HG02885 (cell line): Measurements from ENCODE around the gene AURKA.
A peak's percentile ranks its signal among the peaks of the same experiment; 100 is the strongest.
"Not testable (repeated sequence)": the region's sequence is repeated elsewhere in the genome, so short reads cannot be mapped to it uniquely, and the experiment has no call there.

ENCODE experiments used
- ATAC-seq: cut with Tn5 transposase; IDR thresholded peaks from one replicate; pipeline ENCODE4 v1.9.1; 2021; ENCODE audit warnings: mild to moderate bottlenecking; ENCODE audit not compliant: unreplicated experiment, poor library complexity

Gene AURKA

DNA sequence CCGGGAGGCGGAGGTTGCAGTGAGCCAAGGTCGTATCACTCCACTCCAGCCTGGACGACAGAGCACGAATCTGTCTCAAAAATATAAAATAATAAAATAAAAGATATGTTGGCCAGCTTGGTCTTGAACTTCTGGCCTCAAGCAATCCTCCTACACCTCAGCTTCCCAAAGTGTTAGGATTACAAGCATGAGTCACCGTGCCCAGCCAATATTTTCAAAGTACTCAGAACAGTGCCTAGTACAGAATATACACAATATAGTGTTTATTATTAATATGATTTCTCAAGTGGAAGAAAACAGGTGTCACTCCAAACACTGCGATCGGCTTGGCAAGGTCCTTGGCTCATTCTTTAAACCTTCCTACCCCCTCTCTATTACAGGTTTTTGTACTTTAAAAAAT lies 30.1 kb downstream of the AURKA start:
- ATAC-seq: no peak

DNA sequence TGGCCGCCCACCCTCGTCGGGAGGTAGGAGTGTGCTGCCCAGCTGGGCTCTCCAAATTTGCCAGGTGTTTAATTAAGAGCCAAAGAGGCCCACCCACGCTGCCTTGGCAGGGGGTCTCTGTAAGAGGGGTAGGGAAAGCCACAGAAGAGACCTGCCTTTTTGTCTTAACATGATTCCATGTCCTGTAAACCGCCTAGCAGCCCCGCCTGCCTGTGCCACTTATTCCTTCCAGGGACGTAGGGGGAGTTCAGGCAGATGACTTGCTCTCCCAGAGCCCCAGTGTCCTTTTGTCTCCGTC lies 31.2 kb downstream of the AURKA start:
- ATAC-seq: no peak

DNA sequence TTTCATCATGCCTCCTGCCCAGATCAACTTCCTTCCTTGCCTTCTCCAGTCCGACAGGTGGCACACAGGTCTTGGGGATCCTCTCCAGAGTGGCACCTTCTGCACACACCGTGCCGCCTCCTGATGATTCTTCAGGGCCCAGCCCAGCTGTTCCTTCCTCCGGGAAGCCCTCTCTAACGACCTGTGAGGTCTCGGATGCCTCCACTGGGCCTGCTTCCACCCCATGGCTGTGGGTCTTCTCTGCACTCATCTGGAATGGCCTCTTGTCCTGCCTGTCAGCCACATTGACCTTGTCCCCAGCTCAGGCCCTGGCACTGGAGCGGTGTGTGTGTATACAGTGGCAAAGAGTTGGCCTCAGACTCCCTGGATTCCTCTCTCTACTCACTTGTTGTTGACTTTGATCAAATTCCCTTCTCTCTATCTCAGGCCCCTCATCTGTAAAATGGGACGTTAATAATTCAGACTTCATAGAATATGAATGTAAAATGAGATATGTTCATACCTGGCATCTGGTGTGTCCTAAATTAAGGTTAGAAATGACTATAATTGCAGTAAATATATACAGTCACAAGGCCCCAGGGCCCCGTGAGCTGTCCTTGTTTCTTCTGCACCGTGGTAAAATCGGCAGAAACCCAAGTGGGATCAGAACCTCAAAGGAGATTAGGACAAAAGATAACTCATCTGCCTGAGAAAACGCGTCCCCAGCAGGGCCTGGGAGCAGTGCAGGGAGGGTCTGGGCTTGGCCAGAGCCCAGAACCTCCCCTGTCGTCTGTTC lies 31.7 kb downstream of the AURKA start:
- ATAC-seq: no peak

DNA sequence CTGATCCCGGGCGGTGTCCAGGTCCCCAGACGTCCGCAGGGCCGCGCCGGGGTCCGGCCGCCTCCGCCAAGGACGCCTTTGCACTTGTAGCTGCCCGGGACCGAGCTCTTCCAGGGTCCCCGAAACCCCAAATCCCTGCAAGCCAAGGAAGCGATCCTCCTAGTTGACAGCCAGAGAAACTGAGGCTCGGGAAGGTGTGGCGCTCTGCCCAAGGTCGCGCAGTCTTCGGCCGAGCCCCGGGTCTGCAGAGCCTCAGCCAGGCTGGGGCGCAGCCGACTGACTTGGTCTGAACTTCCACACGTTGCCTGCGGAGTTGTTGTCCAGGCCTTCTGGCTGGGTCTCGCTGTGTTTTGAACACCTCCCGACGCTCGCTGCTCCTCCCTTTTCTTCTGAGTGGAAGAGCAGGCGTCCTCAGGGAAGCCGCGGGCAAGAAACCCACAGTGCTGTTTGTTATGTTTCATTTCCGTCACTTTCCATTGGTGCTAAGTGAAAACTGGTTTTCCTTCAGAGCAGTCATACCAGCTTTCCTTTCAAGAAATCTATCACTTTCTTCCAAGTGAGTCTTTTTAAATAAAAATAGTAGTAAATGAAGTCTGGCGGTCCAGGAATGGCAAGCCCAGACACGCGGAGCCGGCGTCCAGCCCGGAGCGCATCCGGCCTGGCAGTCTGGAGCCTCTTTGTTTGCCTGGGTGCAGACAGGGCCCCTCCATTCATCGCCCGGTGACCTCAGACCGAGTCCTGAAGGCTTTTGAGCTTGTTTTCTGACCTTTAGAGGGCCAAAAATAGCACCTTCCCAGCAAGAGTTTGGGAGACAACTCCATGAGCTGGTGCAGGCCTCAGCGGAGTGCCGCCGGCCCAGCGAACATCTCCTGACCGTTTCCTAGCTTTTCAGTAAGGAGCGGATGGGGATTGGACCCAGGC lies 32.5 kb downstream of the AURKA start:
- ATAC-seq: peak; percentile 28

DNA sequence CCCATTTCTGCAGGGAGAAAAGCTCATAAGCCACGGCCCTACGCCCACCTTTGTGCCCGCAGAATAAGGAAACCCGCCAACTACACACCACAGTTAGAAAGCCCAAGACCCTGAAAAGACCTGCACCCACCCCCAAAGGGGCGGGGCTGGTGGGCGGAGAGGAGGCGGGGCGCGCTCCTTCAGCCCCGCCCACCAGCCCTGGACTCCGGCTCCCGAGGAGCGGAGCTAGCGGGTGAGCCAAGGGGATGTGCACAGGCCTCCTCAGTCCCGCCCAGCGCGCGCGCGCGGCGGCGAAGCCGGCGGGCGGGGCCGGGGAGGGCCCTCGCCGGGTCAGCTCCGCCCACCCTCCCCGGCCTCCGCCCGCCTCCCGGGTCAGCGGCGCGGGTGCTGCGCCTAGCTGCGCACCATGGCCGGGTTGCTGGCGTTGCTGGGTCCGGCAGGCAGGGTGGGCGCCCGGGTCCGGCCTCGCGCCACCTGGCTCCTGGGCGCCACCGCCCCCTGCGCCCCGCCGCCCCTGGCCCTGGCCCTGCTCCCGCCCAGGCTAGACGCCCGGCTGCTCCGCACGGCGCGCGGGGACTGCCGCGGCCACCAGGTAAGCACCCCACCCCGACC lies 33.3 kb downstream of the AURKA start, which contains the start of gene FAM210B:
FAM210B (plus strand) TSS at position 375 of the 612 bp plus-strand sequence; CDS start at position 407, 32 bp downstream.
- peak; percentile 98 for ATAC-seq

DNA sequence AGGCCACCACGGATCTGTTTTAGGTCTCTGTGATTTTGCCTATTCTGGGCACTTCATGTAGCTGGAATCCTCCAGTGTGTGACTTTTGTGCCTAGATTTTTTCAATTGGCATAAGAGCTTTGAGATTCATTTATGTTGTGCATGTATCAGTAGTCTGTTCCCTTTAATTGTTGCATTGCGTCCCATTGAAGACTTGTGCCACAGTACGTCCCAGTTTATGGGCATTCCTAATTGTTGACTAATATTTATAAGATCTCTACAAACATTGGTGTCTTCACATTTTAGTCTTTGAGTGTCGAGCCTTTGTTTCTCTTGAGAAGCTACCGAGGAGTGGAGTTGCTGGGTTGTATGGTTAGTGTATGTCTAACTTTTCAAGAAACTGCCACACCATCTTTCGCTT lies 33.9 kb downstream of the AURKA start:
- no peak for ATAC-seq

DNA sequence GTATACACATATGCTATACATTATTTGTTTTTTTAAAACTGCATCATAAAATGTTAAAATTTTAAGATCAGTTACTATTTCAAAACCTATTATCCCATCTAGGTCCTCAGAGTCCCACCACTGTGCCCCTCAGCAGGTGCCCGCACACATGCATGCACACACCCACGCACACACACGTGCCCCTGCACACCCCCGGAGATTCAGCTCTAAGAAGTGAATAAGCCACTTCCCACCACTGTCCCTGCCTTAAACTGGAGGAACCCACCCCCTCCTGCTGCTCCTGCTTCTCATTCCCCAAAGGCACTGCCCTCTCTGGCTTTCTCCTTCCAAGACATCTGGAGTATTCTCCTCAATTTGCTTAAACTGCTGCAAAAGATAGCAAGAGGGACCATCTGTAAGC lies 38.7 kb downstream of the AURKA start:
- no peak for ATAC-seq

DNA sequence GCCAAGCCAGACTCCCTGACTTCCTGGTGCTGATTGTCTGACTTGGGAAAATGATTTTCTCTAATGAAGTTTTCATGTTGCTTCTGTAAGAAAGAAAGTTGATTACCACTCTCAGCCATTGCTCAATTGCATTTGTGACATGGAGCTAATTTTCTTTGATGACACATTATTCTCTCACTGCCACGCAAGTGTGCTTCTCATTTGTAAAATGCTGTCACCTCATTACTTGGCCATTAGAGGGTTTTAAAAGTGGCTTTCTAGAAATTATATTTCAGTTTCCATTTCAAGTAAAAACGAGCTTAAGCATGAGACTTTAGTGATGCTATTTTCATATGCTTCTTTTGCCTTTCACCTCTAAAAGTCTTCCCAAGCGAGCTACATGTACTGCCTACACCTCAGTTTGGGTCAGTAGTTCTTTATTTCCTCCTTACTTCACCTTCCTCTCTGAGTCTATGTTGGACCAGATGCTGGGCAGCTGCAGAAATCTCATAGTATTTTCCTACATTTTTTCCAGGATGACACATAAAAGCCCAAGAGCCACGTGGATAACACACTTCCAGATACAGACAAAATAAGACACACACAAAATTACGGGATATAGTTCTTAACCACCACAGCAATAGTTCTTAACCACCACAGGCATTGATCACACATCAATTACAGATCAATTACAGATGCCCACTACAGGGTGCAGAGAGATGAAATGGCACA lies 39.5 kb downstream of the AURKA start:
- no peak for ATAC-seq

DNA sequence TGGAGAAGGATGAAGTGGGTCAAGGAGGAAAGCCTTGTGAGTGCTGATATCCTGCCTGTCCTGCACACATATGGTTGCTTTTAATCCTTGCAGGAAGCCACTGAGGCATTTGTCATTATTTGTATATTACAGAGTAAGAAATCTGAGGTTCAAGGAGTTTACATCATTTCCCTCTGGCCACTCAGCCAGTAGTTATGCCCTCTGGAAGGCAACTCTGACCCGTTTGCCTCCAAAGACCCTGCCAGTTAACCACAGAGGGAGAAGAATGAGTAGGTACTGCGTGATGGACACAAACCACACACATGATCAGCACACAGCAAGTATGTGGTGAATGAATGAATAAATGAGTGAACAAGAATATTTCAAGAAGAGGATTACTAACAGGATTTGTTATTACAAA lies 41.2 kb downstream of the AURKA start:
- ATAC-seq: no peak

DNA sequence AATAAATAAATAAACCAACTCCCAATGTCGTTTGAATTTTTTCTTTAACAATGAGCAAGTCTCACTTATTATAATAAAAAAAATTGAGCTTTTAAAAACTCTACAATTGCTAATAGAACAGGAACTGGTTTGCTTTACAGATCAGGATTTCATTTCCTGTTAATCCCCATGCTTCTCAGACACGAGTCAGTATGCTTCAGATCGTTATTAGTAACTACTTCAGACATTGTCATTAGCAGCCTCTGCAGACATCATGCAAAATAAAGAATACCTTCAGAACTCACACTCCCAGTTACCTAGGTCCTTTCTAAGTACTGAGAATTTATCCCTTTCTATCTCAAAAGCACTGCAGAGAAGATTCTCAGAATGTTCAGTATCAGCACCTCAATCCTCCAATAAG lies 43.3 kb downstream of the AURKA start:
- ATAC-seq: no peak

DNA sequence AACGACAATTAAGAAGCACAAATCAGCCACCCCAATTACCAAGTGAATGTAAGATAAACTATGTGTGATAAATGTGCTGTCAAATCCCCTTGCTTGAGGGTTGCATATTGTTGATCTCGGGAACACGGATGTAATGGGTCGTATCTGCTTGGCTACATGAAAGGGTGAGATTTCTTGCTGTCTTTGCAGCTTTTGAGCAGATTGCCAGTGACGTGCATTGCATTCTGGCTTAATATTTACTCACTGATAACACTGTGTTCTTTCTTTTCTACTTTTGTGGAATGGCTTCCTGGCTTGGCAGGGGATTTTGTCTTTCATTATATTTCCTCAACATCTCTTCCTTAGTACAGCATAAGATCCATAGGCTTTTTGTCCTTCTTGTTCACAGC lies 43.7 kb downstream of the AURKA start:
- no peak for ATAC-seq

DNA sequence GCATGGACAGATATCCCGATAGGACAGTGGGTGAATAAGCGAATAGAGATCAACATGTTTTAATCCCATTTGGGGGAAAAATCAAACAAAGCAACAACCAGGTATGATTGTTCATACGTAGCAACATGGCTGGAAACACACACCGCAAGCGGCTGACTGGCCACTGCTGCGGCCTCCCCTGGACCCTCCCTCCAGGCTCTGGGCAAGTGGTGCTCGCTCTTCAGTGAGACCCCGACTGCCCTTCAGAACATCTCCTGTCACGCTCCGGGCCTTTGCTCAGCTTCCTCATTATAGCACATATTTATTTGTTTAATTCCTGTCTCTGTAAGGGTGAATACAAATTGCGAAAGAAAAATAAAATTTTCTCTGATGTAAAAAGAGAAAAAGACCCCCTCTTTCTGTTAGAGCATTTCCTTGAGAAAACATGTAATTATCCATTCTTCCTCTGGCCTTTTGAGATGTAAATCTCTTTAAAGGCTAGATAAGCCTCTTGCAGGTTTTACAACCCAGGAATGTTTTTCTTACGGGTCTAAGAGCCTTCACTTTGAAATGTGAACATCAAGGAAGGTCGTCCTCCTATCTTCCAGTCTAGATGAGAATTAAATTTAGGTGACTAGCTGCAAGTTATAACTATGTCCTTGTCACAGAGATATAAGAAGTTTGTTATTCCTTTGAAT lies 44.2 kb downstream of the AURKA start:
- no peak for ATAC-seq

DNA sequence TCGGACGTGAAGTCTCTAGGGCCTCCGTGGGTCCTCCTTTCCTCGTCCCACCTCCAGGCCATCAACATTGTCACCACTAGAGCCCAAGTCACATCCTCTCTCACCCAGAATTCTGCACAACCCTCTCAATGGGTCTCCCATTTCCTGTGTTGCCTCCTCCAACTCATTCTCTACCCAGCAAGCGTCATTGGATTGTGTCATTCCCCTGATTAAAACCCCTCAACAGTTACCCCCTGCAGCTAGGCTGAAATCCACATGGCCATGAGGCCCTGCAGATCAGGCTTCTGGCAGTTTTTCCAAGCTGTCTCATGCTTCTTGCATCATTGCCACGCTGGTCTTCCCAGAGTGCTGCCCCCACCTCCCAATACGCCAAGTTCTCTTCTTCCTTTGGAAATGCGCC lies 46.1 kb downstream of the AURKA start:
- no peak for ATAC-seq

DNA sequence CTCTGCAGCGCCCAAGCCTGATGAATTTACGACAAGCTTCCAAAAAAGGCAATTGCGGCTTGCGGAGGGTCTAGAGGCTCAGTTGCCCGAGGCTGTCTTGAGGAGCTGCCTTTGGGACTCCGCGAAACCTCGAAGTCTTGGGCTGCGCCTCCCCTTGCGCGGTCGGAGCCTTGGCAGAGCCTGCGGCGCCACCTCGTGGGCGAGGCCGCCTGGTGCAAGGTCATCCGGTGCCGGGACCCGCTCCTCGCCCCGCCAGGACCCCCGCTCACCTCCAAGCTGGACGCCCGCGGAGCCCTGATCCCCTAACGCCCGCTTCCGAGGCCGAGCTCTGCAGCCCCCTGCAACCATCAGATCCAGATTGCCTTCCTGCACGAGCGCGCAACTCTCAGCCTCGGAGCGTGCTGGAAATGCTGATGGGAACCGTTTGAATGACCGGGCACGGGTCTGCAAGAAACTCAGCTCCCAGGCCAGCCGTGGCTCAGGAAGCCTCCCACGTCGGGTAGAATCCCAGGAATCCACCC lies 48.1 kb downstream of the AURKA start:
- peak; percentile 74 for ATAC-seq

DNA sequence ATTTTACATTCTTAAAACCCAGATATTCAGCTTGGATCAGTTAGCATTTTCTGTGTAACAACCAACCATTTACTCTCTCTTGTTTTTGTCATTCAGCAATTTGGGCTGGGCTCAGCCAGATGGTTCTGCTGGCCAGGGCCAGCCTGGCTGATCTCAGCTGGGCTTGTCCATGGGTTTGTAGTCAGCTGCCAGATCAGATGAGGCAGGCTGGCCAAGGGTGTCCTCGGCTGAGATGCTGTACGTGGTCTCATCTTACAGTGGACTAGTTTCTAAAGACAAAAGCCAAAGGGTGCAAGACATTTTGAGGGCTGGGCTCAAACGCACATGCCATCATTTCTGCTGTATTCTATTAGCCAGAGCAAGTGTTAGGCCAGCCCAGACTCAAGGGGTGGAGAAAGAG lies 49.2 kb downstream of the AURKA start:
- ATAC-seq: no peak

DNA sequence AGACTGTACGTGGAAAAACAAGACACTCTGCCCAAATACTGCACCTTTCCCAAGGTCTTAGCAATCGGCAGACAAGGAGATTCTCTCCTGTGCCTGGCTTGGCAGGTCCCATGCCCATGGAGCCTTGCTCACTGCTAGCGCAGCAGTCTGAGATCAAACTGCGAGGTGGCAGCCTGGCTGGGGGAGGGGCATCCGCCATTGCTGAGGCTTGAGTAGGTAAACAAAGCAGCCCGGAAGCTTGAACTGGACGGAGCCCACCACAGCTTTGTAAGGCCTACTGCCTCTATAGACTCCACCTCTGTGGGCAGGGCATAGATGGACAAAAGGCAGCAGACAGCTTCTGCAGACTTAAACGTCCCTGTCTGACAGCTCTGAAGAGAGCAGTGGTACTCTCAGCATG lies 55.3 kb downstream of the AURKA start:
- not testable (repeated sequence) for ATAC-seq

DNA sequence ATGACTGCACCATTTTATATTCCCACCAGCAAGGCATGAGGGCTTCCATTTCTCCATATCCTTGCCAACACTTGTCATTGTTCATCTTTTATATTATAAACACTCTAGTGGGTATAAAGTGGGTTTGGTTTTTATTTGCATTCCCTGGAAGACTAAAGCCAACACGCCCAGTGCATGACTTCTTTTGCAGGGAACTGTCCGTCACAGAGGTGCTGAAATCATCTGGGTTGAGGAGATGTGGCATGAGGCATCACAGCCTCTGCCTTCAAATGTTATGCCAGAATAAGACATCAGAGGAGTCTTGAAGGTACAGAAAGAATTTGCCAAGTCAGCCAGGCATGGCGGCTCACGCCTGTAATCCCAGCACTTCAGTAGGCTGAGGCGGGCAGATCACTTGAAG lies 63.2 kb downstream of the AURKA start:
- ATAC-seq: no peak

DNA sequence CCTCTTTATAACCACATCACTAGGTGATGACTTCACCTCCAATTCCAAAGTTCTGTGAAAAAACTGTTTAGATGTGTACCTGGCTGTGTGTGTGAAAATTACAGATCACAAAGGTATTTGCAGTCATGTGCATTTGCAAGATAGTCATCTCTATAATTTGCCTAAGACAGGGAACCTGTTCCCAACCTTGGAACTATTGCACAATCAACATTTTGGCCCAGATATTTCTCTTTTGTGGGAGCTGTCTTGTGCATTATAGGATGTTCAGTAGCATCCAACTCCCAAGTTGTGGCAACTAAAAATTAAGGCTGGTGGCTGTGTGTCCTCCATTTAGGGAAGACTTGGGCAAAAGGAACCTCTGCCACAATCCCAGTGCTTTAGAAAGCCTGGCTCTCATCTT lies 67.2 kb downstream of the AURKA start:
- ATAC-seq: no peak

DNA sequence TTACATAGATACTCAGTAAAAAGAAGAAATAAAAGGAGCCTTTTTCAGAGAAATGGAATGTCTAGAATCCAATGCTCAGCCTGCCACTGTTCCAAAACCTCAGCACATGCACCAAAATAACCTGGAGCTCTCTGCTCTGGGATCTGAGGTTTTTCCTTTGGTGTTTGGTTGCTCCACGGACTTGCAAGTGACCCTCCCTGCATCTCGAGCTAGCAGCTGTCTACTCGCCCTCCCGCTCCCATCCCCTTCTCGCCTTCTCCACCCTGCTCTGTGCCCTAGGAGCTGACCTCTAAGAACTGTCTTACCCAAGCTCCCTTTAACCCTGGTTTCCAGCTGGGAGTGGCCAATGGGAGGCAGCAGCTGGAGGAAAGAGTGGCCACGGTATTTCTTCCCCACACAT lies 68.4 kb downstream of the AURKA start:
- no peak for ATAC-seq

DNA sequence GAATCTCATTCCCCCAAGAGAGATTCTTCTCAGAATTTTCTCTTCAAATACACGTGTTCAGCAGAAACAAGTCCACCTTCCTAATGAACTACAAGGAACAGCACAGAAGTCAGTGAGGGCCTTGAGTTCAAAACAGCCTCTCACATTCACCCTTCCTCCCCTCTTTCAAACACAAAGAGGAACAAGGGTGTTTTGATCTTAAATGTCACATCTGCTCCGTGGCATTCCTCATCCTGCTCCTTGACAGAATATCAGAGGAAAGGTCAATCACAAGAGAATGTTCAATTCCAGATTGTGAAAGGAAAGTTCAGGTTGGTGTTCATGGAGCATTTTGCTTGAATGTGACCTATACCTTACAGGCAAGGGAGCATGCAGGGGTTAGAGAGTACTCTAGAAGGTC lies 68.8 kb downstream of the AURKA start:
- ATAC-seq: no peak
